Fibroblast of mammary gland (primary cell): ENCODE results near the gene SKAP2.

Source experiments
- DNase-seq: peaks from one replicate; pipeline ENCODE4 v3.0.0-alpha.2; 2010; ENCODE audit warnings: low read depth
- H3K4me3 ChIP-seq: 2 replicates; pipeline ENCODE4 v1.5.1; 2011; ENCODE audit warnings: low read depth, mild to moderate bottlenecking, low read length, moderate library complexity; ENCODE audit not compliant: control insufficient read depth
- TF ChIP-seq, protein P1 (sequence below): conservative IDR thresholded peaks from 2 replicates; pipeline ENCODE4 v1.5.1; 2011; ENCODE audit warnings: low read depth, low read length, inconsistent platforms; ENCODE audit not compliant: control insufficient read depth, insufficient read depth

SKAP2 gene

DNA sequence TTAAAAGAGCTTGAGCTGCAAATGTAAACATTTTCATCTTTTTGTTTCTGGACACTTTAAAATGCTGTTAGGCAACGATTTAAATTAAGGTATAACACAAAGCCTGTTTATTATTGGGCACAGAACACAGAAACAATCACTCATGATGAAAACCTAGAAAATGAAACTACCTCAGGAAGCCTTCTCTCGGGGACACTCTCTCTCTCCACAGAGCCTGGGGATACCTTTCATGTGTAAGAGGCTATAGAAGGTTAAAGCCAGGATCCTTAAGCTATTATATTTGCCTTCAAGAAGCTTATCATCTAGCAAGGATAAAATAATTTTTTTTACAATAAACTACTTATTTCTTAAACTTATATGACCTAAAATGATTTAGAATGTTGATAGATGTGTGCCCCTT lies 194.1 kb downstream of the SKAP2 start:
- TF ChIP-seq, protein P1, sequence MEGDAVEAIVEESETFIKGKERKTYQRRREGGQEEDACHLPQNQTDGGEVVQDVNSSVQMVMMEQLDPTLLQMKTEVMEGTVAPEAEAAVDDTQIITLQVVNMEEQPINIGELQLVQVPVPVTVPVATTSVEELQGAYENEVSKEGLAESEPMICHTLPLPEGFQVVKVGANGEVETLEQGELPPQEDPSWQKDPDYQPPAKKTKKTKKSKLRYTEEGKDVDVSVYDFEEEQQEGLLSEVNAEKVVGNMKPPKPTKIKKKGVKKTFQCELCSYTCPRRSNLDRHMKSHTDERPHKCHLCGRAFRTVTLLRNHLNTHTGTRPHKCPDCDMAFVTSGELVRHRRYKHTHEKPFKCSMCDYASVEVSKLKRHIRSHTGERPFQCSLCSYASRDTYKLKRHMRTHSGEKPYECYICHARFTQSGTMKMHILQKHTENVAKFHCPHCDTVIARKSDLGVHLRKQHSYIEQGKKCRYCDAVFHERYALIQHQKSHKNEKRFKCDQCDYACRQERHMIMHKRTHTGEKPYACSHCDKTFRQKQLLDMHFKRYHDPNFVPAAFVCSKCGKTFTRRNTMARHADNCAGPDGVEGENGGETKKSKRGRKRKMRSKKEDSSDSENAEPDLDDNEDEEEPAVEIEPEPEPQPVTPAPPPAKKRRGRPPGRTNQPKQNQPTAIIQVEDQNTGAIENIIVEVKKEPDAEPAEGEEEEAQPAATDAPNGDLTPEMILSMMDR, result no peak
- H3K4me3 ChIP-seq, result no peak overlapping the region
- no peak for DNase-seq

DNA sequence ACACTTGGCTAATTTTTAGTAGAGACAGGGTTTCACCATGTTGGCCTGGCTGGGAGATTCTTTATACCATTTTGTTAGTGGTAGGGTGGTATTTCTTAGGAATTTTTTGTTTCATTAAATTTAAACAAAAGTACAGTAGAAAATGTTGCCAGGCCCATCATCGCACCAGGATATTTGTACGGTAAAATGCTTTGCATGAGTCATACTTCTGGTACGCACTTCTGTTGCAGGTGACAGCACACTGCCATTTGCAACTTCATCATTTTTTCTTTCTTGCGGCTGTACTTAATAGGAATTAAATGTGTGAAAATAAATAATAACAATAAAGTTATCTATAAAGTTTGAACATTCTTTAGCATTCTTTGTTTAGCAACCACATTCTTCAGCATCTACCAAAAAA lies 195.6 kb downstream of the SKAP2 start:
- TF ChIP-seq, protein P1, result no peak
- no peak overlapping the region for H3K4me3 ChIP-seq

DNA sequence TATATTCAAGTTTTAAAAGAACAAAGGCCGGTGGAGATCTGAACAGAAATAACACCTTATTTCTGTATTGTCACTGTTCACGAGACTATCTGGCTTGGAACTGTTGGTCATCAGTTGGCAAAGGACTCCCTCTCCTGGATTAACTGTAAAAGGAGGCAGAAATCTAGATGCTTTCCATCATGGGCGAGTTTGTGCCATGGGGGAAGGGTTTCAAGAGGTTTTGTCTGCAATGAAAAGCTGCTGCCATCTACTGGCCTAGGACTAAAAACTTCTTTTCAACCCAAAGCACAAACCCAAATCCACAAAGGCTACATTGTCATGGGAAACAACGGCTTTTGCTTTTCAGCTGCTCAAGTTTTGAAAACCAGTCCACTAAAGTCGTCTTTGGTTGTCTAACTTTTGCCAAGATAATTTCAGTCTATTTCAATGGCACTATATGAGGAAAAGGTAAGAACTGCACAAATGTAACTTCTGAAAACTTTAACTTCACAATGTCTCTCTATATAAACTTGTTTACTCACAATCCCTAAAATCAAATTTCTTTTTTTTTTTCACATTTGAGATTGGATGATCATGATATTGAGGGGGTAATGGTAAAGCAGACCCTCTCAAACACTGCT lies 196.8 kb downstream of the SKAP2 start:
- H3K4me3 ChIP-seq, result no peak overlapping the region
- peak; percentile 95 for DNase-seq
- TF ChIP-seq, protein P1, result peak; percentile 97

More for the DNA sequence above, 195.6 kb downstream of the SKAP2 start:
- DNase-seq, result no peak

DNA sequence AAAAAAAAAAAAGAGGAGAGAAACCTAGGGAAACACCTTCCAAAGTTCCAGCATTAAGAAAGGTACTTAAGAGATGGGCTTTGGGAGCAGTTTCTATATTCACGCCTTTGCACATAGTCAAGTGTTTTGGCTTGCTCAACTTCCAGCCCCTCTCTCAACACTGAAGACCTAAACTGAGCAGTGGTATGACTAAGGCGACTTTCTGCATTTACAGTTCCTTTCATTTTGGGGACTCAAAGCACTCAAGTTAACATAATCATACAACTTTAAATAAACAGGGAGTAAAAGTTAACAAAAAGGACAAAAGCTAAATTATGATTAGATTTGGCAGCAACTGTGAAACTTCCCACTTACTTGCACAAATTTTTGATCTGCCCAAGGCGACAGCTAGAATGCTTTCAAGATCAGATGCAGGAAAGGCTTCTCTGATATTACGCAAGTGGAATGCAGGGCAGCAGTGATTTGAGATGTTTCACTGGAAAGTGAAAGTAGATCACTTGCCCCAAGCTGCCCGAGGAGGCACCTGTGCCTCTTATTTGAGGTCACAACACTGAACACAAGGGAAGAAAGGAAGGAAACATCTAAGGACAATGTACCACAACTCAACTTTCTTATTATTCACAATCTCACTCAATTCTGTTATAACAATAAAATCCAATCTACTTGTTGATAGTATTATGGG lies 199.5 kb downstream of the SKAP2 start:
- peak; percentile 23 for DNase-seq
- no peak overlapping the region for H3K4me3 ChIP-seq
- TF ChIP-seq, protein P1, result no peak

DNA sequence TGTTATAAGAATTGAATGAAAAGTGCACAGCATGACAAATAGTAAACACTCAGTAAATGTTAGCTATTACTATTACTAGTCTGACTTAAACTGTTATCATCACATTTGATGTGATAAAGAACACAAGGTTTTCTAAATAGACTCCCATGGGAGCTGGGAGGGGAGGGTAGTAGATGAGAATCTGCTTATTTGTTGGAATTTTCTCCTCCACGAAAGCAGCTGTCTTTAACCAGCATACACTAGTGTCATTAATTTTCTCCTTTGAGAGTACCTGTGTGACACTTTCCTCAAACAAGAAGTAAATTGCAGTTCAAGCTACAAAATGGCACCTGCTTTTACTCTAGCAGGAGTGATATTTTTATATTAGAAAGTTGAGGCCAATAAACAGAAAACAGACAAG lies 200.1 kb downstream of the SKAP2 start:
- no peak for DNase-seq
- TF ChIP-seq, protein P1, result no peak

DNA sequence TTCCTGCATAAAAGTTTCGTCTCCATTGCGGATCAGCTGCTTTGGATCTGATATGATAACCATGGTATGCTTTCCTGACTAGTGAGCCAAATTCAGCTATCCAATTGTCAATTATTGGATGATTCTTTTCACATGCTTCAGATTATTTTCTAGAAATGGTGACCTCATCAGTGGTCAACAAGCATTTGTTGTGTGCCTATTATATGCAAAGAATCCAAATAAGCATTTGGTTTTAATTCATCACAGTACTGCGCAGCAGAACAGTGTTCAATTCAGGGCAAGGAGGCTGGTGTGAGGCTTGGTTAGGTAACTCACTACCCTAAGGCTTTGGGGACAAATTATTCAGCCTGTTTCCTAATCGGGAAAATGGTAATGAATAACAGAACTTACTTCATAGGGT lies 200.5 kb downstream of the SKAP2 start:
- H3K4me3 ChIP-seq, result no peak overlapping the region
- TF ChIP-seq, protein P1, result no peak
- DNase-seq, result peak; percentile 80

More for the DNA sequence above, 200.1 kb downstream of the SKAP2 start:
- no peak overlapping the region for H3K4me3 ChIP-seq
